ENCODE results near the gene NTN4.
"Not testable (repeated sequence)": the region's sequence is repeated elsewhere in the genome, so short reads cannot be mapped to it uniquely, and the experiment has no call there.

Gene NTN4

DNA sequence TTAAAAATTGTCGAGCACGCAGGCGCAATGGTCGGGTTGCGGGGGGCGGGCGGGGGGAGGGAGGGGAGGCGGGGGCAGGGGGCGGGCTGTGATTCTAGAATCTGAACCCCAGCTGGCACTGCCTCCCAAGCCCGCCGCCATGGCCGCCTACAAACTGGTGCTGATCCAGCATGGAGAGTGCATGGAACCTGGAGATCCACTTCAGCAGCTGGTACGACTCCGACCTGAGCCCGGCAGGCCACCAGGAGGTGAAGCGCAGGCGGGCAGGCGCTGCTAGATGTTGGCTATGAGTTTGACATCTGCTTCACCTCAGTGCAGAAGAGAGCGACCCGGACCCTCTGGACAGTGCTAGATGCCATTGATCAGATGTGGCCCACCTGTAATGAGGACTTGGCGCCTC lies 118.4 kb downstream of the NTN4 start:
- FAIRE-seq (no peak), DNase-seq (ENCODE audit: insufficient read length, low spot score) (no peak)

DNA sequence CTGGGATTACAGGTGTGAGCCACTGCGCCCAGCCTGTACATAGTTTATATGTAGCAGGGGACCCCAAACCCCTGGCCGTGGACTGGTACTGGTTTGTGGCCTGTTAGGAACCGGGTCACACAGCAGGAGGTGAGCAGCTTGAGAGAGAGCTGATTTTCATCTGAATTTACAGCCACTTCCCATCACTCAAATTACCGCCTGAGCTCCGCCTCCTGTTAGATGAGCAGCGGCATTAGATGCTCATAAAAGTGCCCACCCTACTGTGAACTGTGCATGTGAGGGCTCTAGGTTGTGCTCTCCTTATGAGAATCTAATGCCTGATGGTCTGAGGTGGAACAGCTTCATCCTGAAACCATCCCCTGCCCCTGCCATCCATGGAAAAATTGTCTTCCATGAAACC lies 119.3 kb downstream of the NTN4 start:
- FAIRE-seq (no peak), DNase-seq (ENCODE audit: insufficient read length, low spot score) (no peak)

DNA sequence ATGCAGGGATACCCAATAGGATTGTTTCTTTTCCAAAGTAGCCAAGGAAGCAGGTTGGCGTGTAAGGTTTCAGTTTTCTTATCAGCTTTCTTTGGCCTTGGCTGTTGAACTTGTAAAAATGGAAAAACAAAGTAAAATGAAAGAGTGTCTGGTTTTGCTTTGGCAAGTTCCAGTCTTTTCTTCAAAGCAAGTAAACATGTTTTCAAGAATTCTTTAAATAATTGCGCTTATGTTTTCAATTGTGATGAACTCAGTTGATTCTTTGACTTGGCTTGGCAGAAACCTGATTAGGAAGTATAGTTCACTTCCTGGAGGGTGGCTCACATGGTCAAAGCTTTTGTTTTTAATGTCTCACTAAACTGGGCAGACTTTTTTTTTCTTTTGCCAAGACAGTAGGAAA lies 127.0 kb downstream of the NTN4 start:
- FAIRE-seq (no peak), DNase-seq (ENCODE audit: insufficient read length, low spot score) (no peak)

DNA sequence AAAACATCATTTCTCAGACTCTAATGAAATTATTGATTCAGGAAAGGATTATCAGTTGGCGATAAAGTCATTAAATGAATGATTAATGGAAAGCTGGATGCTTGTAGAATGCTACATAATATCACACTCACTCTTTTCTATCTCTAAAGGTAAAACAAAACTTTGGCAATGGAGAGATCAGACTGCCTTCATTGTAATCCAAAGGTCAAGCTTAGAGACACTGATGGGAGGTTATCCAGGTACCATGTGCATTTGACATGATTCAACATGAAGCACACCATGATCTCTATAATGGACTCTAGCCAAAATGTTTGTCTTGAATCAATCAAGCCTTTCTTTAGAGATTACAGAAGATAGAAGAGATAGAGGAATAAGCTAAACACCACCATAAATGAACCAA lies 129.2 kb downstream of the NTN4 start:
- DNase-seq (ENCODE audit: insufficient read length, low spot score): no peak
- FAIRE-seq: no peak

DNA sequence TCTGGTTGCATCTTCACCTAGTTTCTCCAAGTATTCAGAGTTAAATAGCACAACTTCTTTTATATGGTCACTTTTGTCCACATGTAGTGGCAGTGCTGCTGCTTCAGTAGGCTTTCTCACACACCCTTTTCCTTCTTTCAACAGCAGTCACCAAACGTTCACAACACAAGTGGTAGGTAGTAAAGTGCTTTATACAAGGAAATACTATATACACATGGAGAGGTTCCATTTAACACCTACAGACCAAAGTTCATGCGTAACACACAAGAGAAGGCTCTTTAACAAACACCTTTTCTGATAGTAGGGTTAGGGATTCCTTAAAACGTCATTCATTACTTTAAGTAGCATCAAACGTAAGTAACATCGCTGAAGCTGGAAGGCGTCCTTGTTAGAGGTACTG lies 132.2 kb downstream of the NTN4 start:
- no peak for FAIRE-seq

DNA sequence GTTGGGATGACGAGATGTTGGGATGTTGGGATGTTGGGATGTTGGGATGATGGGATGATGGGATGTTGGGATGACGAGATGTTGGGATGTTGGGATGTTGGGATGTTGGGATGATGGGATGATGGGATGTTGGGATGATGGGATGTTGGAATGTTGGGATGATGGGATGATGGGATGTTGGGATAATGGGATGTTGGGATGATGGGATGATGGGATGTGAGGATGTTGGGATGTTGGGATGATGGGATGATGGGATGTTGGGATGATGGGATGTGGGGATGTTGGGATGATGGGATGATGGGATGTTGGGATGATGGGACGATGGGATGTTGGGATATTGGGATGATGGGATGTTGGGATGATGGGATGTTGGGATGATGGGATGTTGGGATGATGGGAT lies 135.9 kb downstream of the NTN4 start:
- DNase-seq (ENCODE audit: insufficient read length, low spot score); FAIRE-seq: not testable (repeated sequence)

More for the DNA sequence above, 132.2 kb downstream of the NTN4 start:
- DNase-seq (ENCODE audit: insufficient read length, low spot score): no peak

DNA sequence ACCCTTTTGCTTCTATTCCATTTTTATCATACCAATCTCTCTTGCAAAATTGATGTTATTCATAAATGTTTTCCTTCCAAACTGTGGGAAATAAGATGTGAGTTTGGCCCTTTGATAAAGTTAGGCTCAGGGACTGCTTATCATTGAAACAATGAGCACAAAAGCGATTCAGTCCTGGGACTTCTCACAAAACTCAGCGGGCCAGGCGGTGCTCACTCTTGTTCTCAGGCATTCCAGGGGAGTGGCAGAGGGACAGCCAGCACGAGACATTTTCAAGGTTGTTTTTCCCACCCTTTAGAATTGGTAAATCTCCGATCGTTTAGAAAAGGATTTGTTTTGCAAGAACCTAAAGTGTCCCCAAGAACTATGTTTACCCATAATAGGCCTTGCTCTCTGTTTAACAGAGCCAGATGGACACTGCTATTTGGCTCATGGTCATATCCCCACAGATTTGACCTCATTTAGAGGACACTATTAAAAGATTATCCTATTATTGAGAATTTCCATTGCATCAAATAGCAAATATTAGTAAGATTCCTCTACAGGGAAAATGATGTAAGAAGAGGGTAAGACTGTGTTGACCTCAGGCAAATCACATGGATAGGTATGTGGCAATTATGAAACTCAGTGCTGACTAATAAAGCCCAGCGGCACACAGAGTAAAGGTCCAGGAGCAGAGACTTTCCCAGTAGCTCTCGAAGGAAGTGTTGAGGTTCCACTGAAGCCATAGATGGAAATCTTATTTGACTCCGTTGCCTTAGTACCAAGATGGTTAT lies 136.6 kb downstream of the NTN4 start:
- FAIRE-seq: no peak
- DNase-seq (ENCODE audit: insufficient read length, low spot score): no peak

DNA sequence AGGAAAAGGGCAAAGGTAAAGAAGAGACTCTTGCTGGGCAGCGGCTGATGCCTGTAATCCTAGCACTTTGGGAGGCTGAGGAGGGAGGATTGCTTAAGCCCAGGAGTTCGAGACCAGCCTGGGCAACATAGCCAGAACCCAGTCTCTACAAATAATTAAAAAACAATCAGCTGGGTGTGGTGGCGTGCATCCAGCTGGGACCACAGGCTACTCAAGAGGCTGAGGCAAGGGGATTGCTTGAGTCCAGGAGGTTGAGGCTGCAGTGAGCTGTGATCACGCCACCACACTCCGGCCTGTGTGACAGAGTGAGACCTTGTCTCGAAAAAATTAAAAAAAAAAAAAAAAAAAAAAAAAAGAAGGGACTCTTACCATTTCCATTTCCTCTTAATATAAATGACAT lies 138.9 kb downstream of the NTN4 start:
- no peak for DNase-seq (ENCODE audit: insufficient read length, low spot score)
- FAIRE-seq: no peak

DNA sequence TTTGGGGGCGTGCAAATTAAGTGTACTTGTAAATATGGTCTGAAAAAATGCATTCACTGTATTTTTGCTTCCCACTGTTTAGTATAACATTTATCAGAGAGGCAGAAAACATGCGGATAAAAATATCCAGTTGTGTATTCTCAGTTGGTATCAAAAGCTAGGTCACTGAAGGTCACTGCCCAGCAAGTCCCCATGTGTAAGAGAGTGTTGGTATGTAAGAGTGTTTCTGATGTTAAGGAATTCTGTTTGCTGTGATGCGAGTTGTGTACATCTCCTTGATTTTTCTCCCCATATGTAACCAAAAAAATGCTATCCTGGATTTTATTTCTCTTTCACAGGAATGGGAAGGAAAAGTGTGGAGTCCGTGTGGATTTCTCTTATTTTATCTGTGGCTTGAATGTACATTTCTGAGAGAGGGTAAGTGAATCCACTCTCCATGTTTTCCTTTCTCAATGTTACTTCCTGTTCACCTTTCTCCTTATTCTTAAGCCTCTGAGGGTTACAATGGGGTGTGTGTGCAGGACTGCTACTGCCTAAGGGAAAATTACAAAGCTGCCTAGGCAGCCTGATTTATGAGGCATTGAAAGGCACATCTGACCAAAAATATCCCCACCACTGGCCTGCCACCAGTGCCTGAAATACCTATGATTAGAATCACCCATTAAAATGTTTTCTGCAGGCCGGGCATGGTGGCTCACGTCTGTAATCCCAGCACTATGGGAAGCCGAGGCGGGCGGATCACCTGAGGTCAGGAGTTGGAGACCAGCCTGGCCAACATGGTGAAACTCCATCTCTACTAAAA lies 141.4 kb downstream of the NTN4 start:
- DNase-seq (ENCODE audit: insufficient read length, low spot score) (no peak), FAIRE-seq (no peak)

DNA sequence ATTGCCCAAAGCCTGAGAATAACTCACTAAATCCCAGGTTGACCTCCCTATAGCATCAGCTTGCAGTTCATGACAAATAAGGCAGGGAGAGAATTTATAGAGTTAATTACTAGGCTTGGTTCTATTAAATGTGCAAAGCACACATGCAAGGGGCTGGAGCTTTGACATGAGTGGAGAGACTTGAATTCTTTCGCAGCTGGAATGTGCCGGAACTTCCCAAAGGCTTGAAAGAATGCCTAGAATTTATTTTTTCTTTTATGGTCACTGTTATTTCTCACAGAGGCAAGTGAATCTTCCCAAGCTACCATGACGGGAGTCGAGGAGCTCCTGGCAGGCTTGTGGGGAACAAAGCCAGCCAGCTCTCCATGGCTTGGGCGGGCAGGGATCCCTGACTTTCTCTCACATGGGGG lies 143.8 kb downstream of the NTN4 start:
- FAIRE-seq (no peak), DNase-seq (ENCODE audit: insufficient read length, low spot score) (no peak)

DNA sequence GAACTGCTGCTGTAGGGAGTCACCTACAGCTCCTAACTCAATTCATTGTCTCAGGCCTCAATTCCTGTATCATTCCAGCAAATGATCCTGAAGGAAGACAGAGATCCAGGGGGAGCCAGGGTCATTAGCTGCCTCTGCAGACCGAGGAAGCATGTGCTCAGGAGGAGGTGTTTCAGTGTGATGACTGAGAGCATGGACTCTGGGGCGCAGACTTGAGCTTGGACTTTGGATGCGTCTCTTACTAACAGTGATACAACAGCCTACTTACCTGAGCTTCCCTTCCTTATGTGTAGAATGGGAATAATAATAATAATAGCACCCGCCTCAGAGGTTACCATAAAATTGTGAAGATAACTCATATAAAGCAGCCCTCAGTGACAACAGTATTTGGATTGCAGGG lies 147.3 kb downstream of the NTN4 start:
- FAIRE-seq (no peak), DNase-seq (ENCODE audit: insufficient read length, low spot score) (no peak)

DNA sequence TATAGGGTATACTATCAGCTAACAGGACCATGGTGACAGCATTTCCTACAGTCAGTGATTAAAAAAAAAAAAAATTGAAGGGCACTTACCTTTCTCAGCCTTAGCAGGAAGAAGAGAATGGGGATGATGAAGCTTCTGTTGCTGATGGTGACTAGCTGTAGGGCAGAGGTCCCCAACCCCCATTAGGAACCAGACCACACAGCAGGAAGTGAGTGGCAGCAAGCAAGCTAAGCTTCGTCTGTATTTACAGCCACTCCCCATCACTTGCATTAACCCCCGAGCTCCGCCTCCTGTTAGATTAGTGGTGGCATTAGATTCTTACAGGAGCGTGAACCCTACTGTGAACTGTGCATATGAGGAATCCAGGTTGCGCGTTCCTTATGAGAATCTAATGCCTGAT lies 148.0 kb downstream of the NTN4 start:
- FAIRE-seq: no peak

DNA sequence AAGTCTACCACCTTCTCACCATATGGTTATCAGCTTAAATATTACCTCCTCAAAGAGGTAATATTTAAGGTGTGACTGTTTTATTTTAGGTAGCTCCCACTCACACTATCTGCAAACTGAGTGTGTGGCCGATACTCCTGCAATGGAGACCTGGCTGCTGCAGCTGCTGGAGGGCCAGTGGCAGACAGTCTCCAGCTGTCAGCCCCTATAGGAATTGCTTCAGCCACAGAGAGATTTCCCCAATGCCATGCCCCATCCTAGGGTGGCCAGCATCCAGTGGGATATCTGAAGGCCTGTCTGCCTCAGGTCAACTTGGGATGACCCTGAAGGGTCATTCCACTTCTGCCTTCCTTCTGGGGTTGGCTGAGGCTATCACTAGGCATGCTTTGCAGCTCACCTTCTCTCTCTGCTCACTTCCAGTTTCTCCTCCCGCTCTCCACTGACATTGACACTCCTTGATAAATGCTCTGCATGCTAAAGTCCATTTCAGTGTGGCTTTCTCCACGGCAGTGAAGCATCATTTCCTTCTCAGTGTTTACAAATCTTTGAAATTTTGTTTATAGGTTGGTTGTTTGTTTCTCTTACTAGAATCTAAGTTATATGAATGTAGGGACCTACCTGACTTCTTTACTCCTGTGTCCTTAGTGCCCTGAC lies 149.1 kb downstream of the NTN4 start:
- FAIRE-seq: no peak
- DNase-seq (ENCODE audit: insufficient read length, low spot score): no peak

More for the DNA sequence above, 148.0 kb downstream of the NTN4 start:
- DNase-seq (ENCODE audit: insufficient read length, low spot score): no peak

DNA sequence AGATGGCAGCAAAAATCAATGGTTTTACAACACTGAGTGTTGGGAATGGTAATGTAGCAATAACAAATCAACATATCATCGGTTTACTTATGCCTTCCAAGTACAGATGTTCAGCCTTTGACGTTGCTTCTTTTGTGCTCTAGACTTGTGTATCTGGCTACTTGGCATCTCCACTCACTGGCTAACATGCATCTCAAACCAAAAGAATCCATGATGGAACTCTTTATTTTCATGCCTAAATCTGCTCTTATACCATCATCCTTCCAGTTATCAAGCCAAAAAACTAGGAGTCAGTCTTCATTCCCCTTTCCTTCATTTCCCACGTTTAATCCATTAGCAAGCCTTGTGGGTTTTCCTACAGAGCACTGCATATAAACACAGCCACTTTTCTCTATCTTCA lies 150.0 kb downstream of the NTN4 start:
- FAIRE-seq (no peak), DNase-seq (ENCODE audit: insufficient read length, low spot score) (no peak)

DNA sequence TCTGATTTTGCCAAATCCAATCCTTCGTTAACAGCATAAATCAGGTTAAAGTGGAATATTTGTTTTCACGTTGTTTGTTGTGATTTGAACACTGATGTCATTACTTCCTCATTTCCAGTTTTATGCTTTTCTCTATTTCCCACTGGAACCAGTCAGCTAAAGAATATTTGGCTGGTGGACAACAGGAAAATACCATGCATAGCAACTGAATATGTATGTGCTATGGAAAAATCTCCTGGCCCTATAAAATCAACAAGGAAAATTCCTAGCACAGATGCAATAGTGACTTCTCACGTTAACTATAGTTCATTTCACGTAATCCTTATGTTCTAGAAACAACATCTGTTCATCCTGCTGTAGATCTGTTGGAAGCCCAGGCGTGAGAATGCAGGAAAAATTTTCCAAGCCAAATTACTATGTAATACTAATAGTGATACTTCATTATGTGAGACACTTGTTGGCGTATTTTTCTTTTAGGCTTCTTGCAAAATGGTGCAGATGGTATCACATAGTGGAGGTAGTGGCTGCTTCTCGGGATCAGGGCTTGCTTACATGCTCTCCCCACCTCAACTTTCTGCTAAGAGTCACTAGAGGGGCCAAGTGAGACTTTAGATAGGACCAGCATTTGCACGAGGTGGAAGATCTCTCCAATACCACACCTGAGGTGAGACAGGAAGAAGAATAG lies 153.0 kb downstream of the NTN4 start:
- FAIRE-seq (no peak), DNase-seq (ENCODE audit: insufficient read length, low spot score) (no peak)

DNA sequence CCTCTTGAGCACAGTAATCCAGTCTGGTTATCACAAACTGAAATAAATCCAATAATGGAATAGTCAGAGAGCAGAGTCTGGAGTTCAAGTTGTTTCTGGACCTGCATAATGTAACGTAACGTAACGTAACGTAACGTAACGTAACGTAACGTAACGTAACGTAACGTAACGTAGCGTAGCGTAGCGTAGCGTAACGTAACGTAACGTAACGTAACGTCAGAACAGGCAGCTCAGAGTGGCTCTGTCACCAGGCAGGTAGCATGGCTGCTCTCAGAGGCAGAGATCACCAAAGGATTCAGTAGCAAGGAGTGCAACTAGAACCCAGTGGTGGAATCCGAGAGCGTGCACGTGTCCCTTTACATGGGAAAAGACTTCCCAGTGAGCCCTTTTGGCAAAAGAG lies 153.6 kb downstream of the NTN4 start:
- FAIRE-seq (no peak), DNase-seq (ENCODE audit: insufficient read length, low spot score) (no peak)

DNA sequence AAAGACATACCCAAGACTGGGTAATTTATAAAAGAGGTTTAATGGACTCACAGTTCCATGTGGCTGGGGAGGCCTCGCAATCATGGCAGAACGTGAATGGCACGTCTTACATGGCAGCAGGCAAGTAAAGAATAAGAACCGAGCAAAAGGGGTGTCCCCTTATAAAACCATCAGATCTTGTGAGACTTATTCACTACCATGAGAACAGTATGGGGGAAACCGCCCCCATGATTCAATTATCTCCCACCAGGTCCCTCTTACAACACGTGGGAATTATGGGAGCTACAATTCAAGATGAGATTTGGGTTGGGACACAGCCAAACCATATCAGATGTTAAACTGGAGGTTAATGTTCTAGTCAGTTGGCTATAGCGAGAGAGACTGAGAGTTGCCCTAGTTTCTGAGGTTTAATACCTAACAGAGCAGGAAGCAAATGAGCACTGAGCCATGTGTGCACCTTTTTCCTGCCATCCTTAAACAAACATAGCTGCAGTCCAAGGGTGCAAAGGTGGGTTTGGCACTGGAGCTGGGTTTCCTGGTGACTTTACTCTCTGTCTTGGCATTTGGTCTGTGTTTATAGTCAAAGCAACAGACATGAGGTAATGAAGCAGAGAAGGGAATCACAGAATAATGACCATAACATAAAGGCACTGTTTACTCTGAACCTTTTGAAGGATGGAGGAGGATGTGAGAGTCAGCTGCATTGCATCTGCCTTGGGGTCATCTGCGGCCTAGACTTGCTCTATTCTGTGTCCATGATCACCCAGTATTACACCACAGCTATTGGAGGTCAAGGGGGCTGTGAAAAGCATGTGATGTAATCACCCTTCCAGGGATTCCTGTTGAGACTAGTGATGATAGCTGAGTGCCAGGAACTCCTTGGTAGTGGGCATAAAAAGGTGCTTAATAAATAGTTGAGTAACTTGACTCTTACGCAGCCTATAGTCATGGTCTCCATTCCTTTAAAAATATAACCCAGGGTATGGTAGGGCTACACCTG lies 155.6 kb downstream of the NTN4 start:
- DNase-seq (ENCODE audit: insufficient read length, low spot score): no peak
- no peak for FAIRE-seq

DNA sequence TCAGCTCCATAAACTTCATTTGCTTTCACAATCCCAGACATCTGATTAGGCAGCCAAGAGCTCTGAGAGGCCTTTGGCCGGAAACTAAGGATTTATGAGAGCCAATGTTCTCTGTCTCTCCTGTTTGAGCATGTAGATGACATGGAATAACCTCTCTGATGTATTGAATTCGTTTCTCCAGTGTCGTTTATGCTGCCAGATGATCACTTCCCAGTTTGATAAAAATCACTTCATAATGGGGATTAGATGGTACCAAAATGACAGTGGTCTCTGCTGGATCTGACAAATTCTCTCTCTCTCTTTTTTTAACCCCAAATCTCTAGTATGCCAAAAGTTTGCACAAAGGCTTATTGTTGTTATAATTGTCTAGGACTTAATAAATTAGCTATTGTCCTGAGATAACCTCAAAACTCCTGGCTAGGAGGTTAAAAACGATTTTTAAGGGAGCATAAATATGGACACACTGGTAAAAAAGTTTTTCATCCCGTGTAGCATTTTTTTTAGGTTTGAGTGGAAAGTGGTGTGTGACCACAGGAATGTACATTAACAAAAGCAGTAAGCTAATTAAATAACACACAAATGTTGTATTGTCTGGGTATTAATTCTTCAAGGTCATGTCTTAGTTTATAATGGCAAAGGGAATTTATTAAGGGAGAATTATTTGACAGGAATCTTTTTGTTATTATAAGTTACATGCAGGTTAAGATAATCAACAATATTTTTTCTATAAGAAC lies 156.7 kb downstream of the NTN4 start:
- DNase-seq (ENCODE audit: insufficient read length, low spot score) (no peak), FAIRE-seq (no peak)

DNA sequence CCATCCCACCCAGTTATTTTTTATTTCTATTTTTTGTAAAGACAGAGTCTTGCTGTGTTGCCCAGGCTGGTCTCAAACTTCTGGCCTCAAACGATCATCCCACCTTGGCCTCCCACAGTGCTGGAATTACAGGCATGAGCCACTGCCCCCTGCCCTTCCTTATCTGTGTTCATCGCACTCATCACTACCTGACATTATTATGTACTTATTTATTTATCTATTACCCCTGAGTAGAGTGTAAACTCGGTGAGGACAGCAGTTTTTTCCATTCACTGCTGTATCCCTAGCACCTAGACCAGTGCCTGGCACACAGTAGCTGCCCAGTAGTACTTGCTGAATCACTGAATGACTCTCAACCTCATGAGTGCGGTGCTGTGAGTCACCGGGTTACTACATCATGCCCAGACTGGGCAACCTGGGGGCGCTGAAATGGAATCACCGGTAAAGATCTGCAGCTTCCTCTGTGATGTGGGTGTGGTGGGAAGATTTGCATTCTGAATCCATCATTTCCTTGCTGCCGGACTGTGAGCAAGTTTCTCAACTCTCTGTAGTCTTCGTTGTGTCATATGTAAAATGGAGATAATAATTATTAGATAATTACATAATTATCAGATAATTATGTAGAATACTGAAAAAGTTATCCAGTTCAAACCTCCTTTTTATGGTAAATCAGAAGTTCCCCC lies 157.4 kb downstream of the NTN4 start:
- DNase-seq (ENCODE audit: insufficient read length, low spot score): no peak
- FAIRE-seq: no peak

Measured in GM19239 (cell line).